Fibroblast of mammary gland (primary cell): ENCODE measurements around the gene ZNF12.

Experiments
- DNase-seq: peaks from one replicate; pipeline ENCODE4 v3.0.0-alpha.2; 2010; ENCODE audit warnings: low read depth
- H3K4me3 ChIP-seq: 2 replicates; pipeline ENCODE4 v1.5.1; 2011; ENCODE audit warnings: low read depth, mild to moderate bottlenecking, low read length, moderate library complexity; ENCODE audit not compliant: control insufficient read depth
- CTCF ChIP-seq: conservative IDR thresholded peaks from 2 replicates; pipeline ENCODE4 v1.5.1; 2011; ENCODE audit warnings: low read depth, low read length, inconsistent platforms; ENCODE audit not compliant: control insufficient read depth, insufficient read depth

Gene ZNF12

GRCh38 chr7:6705959-6706665, 635 bp downstream of the ZNF12 start:
- TF ChIP-seq CTCF: no peak
- peak; percentile 36 for DNase-seq
- H3K4me3 ChIP-seq: peak overlapping the region; percentile 86

GRCh38 chr7:6701860-6702259, 4.9 kb downstream of the ZNF12 start:
- no peak for DNase-seq
- no peak for TF ChIP-seq CTCF
- no peak overlapping the region for H3K4me3 ChIP-seq

- no peak for TF ChIP-seq CTCF
- H3K4me3 ChIP-seq: no peak overlapping the region
- DNase-seq: no peak
Measured at GRCh38 chr7:6700793-6701192, 6.0 kb downstream of the ZNF12 start.

- TF ChIP-seq CTCF: no peak
- DNase-seq: peak; percentile 41
- H3K4me3 ChIP-seq: no peak overlapping the region
Measured at GRCh38 chr7:6691609-6692106, 15.1 kb downstream of the ZNF12 start.

GRCh38 chr7:6691103-6691502, 15.6 kb downstream of the ZNF12 start:
- no peak for DNase-seq
- H3K4me3 ChIP-seq: no peak overlapping the region
- TF ChIP-seq CTCF: no peak

GRCh38 chr7:6680146-6680545, 26.6 kb downstream of the ZNF12 start:
- no peak for DNase-seq
- no peak for TF ChIP-seq CTCF
- H3K4me3 ChIP-seq: no peak overlapping the region
